GM03348 (cell line): ENCODE data around the gene PAPSS1.
"Not testable (repeated sequence)": the region's sequence is repeated elsewhere in the genome, so short reads cannot be mapped to it uniquely, and the experiment has no call there.

ENCODE experiments used
- DNase-seq: peaks from one replicate; pipeline ENCODE4 v3.0.0; 2012; ENCODE audit warnings: low spot score

The PAPSS1 gene

GRCh38 chr4:107726131-107726925 lies 6.3 kb upstream of the PAPSS1 start:
- not testable (repeated sequence) for DNase-seq

GRCh38 chr4:107725281-107725859 lies 5.3 kb upstream of the PAPSS1 start:
- DNase-seq: no peak

- DNase-seq: not testable (repeated sequence)
Observed at GRCh38 chr4:107723331-107723730, 3.3 kb upstream of the PAPSS1 start.

- no peak for DNase-seq
Observed at GRCh38 chr4:107721436-107722100, 1.5 kb upstream of the PAPSS1 start.

- peak; percentile 25 for DNase-seq
Observed at GRCh38 chr4:107719207-107719921, 670 bp downstream of the PAPSS1 start.

- DNase-seq: no peak
Observed at GRCh38 chr4:107718351-107718965, 1.6 kb downstream of the PAPSS1 start.

- DNase-seq: peak; percentile 9
Observed at GRCh38 chr4:107714256-107714655, 5.8 kb downstream of the PAPSS1 start.

- DNase-seq: no peak
Observed at GRCh38 chr4:107712236-107712635, 7.8 kb downstream of the PAPSS1 start.

- DNase-seq: no peak
Observed at GRCh38 chr4:107711831-107712230, 8.2 kb downstream of the PAPSS1 start.

- DNase-seq: no peak
Observed at GRCh38 chr4:107710493-107711459, 9.3 kb downstream of the PAPSS1 start.

- no peak for DNase-seq
Observed at GRCh38 chr4:107709916-107710315, 10.1 kb downstream of the PAPSS1 start.

GRCh38 chr4:107708225-107708624 lies 11.8 kb downstream of the PAPSS1 start:
- DNase-seq: no peak

- DNase-seq: no peak
Observed at GRCh38 chr4:107705742-107706556, 14.1 kb downstream of the PAPSS1 start.

GRCh38 chr4:107701565-107701964 lies 18.5 kb downstream of the PAPSS1 start:
- no peak for DNase-seq

- DNase-seq: no peak
Observed at GRCh38 chr4:107699466-107700206, 20.4 kb downstream of the PAPSS1 start.

GRCh38 chr4:107696187-107696586 lies 23.8 kb downstream of the PAPSS1 start:
- DNase-seq: not testable (repeated sequence)

- no peak for DNase-seq
Observed at GRCh38 chr4:107693132-107693531, 26.9 kb downstream of the PAPSS1 start.

- DNase-seq: no peak
Observed at GRCh38 chr4:107692202-107692601, 27.8 kb downstream of the PAPSS1 start.

- DNase-seq: no peak
Observed at GRCh38 chr4:107691378-107691777, 28.7 kb downstream of the PAPSS1 start.
